BE2C (cell line): ENCODE data around the gene LILRB3.
A peak's percentile ranks its signal among the peaks of the same experiment; 100 is the strongest.
"Not testable (repeated sequence)": the region's sequence is repeated elsewhere in the genome, so short reads cannot be mapped to it uniquely, and the experiment has no call there.

Experiments
- DNase-seq: peaks from one replicate; pipeline ENCODE4 v3.0.0-alpha.2; 2020
- H3K27me3 ChIP-seq: fragments of 250-450 bp; sonication (Bioruptor Pico); 2 replicates; pipeline ENCODE4 v1.5.1; 2020; ENCODE audit warnings: mild to moderate bottlenecking
- H3K36me3 ChIP-seq: fragments of 250-450 bp; sonication (Bioruptor Pico); 2 replicates; pipeline ENCODE4 v1.5.1; 2020; ENCODE audit warnings: mild to moderate bottlenecking
- H3K4me1 ChIP-seq: fragments of 250-450 bp; sonication (Bioruptor Pico); 2 replicates; pipeline ENCODE4 v1.5.1; 2020
- H3K4me3 ChIP-seq: 2 replicates; pipeline ENCODE4 v1.5.1; 2011; ENCODE audit warnings: low read depth, low read length
- H3K9me3 ChIP-seq: fragments of 250-450 bp; sonication (Bioruptor Pico); 2 replicates; pipeline ENCODE4 v1.5.1; 2020
- CTCF ChIP-seq: IDR thresholded peaks from 2 replicates; pipeline ENCODE4 v1.5.1; 2012; ENCODE audit warnings: mild to moderate bottlenecking, low read depth, low read length

The LILRB3 gene

GRCh38 chr19:54209058-54209810, 13.6 kb downstream of the LILRB3 start:
- Histone ChIP-seq H3K4me3 (no peak overlapping the region), H3K9me3 (no peaks in the 10 kb centered on the region; the same call in 1 of the 2 replicates), H3K36me3 (peaks cover 80% of the 10 kb centered on the region), H3K4me1 (peaks cover 32% of the 10 kb centered on the region), H3K27me3 (no peaks in the 10 kb centered on the region)
- TF ChIP-seq CTCF: no peak
- peak; percentile 48 for DNase-seq

GRCh38 chr19:54208784-54209057, 14.1 kb downstream of the LILRB3 start:
- Histone ChIP-seq H3K36me3 (peaks cover 85% of the 10 kb centered on the region), H3K4me3 (no peak overlapping the region), H3K27me3 (no peaks in the 10 kb centered on the region), H3K4me1 (peaks cover 32% of the 10 kb centered on the region), H3K9me3 (no peaks in the 10 kb centered on the region; the same call in 1 of the 2 replicates)
- DNase-seq: no peak
- TF ChIP-seq CTCF: no peak

GRCh38 chr19:54207983-54208783, 14.6 kb downstream of the LILRB3 start:
- H3K4me3 ChIP-seq: no peak overlapping the region
- H3K36me3 ChIP-seq: peaks cover 89% of the 10 kb centered on the region
- DNase-seq: no peak
- TF ChIP-seq CTCF: no peak
- no peaks in the 10 kb centered on the region; the same call in 1 of the 2 replicates for H3K9me3 ChIP-seq
- peaks cover 32% of the 10 kb centered on the region for H3K4me1 ChIP-seq
- no peaks in the 10 kb centered on the region for H3K27me3 ChIP-seq

- peaks cover 89% of the 10 kb centered on the region for H3K36me3 ChIP-seq
- H3K4me1 ChIP-seq: peaks cover 37% of the 10 kb centered on the region
- no peak for TF ChIP-seq CTCF
- DNase-seq: no peak
- no peak overlapping the region for H3K4me3 ChIP-seq
- H3K9me3 ChIP-seq: no peaks in the 10 kb centered on the region; the same call in 1 of the 2 replicates
- no peaks in the 10 kb centered on the region for H3K27me3 ChIP-seq
Observed at GRCh38 chr19:54207676-54207982, 15.2 kb downstream of the LILRB3 start.

GRCh38 chr19:54207193-54207592, 15.6 kb downstream of the LILRB3 start:
- H3K4me3 ChIP-seq, H3K9me3 ChIP-seq, H3K27me3 ChIP-seq, DNase-seq: not testable (repeated sequence)
- peaks cover 40% of the 10 kb centered on the region for H3K4me1 ChIP-seq
- H3K36me3 ChIP-seq: peaks cover 91% of the 10 kb centered on the region

- H3K9me3 ChIP-seq: no peaks in the 10 kb centered on the region; the same call in 1 of the 2 replicates
- peaks cover 42% of the 10 kb centered on the region for H3K4me1 ChIP-seq
- peaks cover 95% of the 10 kb centered on the region for H3K36me3 ChIP-seq
- no peak overlapping the region for H3K4me3 ChIP-seq
- DNase-seq: no peak
- H3K27me3 ChIP-seq: no peaks in the 10 kb centered on the region
- no peak for TF ChIP-seq CTCF
Observed at GRCh38 chr19:54206831-54207177, 16.0 kb downstream of the LILRB3 start.
